CD4-positive, alpha-beta T cell (primary cell): ENCODE data around the gene PIGP. TPM values are rescaled to one million over a fixed set of nuclear protein-coding genes. Genes with fewer than 3 reads are reported as not detected.

Experiments
- ATAC-seq: fragments of 200-7000 bp; cut with Tn5 transposase; one replicate; pipeline ENCODE4 v1.10.0; 2022; ENCODE audit warnings: mild to moderate bottlenecking; ENCODE audit not compliant: poor library complexity
- CTCF ChIA-PET: fragments of 350-600 bp; sonication (Branson Sonifier 250); formaldehyde crosslinking; loops from one replicate; lab custom pipeline; 2021; ENCODE audit warnings: antibody characterized with exemption, inconsistent platforms; lab: Charles Lee
- POLR2A ChIA-PET: fragments of 350-600 bp; sonication (Branson Sonifier 250); formaldehyde crosslinking; loops from one replicate; lab custom pipeline; 2021; ENCODE audit warnings: antibody characterized with exemption, inconsistent platforms; lab: Charles Lee
- DNase-seq, 14 experiments: peaks; one replicate each; pipeline ENCODE4 v3.0.0-alpha.2; 2013 to 2020; ENCODE audit warnings: mixed read lengths in 2 of 14
- H3K27ac ChIP-seq, 2 donors: one replicate each; pipeline versions ENCODE4 v1.5.1 to v1.7.0; 2013; ENCODE audit warnings: low read length in 2 of 2, low read depth in 1 of 2, mild to moderate bottlenecking in 1 of 2
- H3K27me3 ChIP-seq, 2 experiments: 1 replicate in 1 of 2; 2 replicates in 1 of 2; pipeline versions ENCODE4 v1.6.1 to v1.7.0; 2013; ENCODE audit warnings: low read length in 2 of 2, control low read depth in 1 of 2, mild to moderate bottlenecking in 1 of 2, moderate library complexity in 1 of 2; ENCODE audit not compliant: insufficient read depth in 2 of 2, control insufficient read depth in 1 of 2
- H3K36me3 ChIP-seq: one replicate; pipeline ENCODE4 v1.6.1; 2013; ENCODE audit warnings: low read length, control low read depth; ENCODE audit not compliant: insufficient read depth
- H3K4me1 ChIP-seq: one replicate; pipeline ENCODE4 v1.6.1; 2013; ENCODE audit warnings: low read length, control low read depth; ENCODE audit not compliant: insufficient read depth
- H3K4me3 ChIP-seq: one replicate; pipeline ENCODE4 v1.5.1; 2013; ENCODE audit warnings: mild to moderate bottlenecking, low read length, moderate library complexity
- H3K9me3 ChIP-seq, 2 experiments: 1 replicate in 1 of 2; 2 replicates in 1 of 2; pipeline versions ENCODE4 v1.6.1 to v1.7.0; 2013; ENCODE audit warnings: low read length in 2 of 2, mild to moderate bottlenecking in 2 of 2, control low read depth in 1 of 2, moderate library complexity in 1 of 2; ENCODE audit not compliant: control insufficient read depth in 1 of 2, insufficient read depth in 1 of 2
- H3K27ac Mint-ChIP-seq: one replicate; pipeline ENCODE4 v1.8.0; 2020; ENCODE audit warnings: mixed read lengths
- H3K27me3 Mint-ChIP-seq: one replicate; pipeline ENCODE4 v1.8.0; 2021; ENCODE audit warnings: mixed read lengths
- H3K36me3 Mint-ChIP-seq: one replicate; pipeline ENCODE4 v1.8.0; 2021; ENCODE audit warnings: low read depth, mixed read lengths
- H3K4me1 Mint-ChIP-seq: one replicate; pipeline ENCODE4 v1.8.0; 2021; ENCODE audit warnings: low read depth, mixed read lengths
- H3K4me3 Mint-ChIP-seq: one replicate; pipeline ENCODE4 v1.8.0; 2020; ENCODE audit warnings: mild to moderate bottlenecking, mixed read lengths
- H3K9me3 Mint-ChIP-seq: one replicate; pipeline ENCODE4 v1.8.0; 2020; ENCODE audit warnings: mixed read lengths
- CTCF ChIP-seq: fragments of 200-600 bp; IDR thresholded peaks from one replicate; pipeline ENCODE4 v1.8.0; 2022; ENCODE audit warnings: antibody characterized with exemption, mild to moderate bottlenecking
- intact Hi-C, 2 experiments: fragments of 100-400 bp; cut with DNase I in 1 of 2; cut with micrococcal nuclease in 1 of 2; formaldehyde crosslinking; loops; one replicate each; pipeline versions ENCODE4 v1.15.1 to v1.9.0; 2023 to 2025; cut with DNase I, micrococcal nuclease
- total RNA-seq, 174 experiments: library from RNA in 2 of 174; stranded (reverse) in 2 of 174; gene quantifications; one replicate each; pipeline ENCODE4 v1.2.3 and lab custom pipeline; 2021 to 2026

The PIGP gene
- total RNA-seq, 2 experiments from 2014 or later: 11.1 to 14.8 TPM

- ChIA-PET POLR2A (no interaction called here), CTCF (interaction anchor here (1.4 kb wide), 1 partner anchor 78 kb away, joined by 4 read pairs; no protein-coding TSS in a partner anchor)
- Histone ChIP-seq H3K27ac (no peak overlapping the region), H3K36me3 (peaks cover 17% of the 10 kb centered on the region), H3K4me3 (no peak overlapping the region), H3K27me3 (no peaks in the 10 kb centered on the region), H3K4me1 (no peaks in the 10 kb centered on the region), H3K9me3 (no peaks in the 10 kb centered on the region)
- intact Hi-C loops: loop anchor here in 1 of 2 experiments (10.0 kb wide), 1 partner anchor 77 kb away; no protein-coding TSS in a partner anchor
- ATAC-seq (no peak), DNase-seq (no peak)
- H3K4me1 Mint-ChIP-seq: peaks cover 13% of the 10 kb centered on the region
- no peak overlapping the region for H3K27ac Mint-ChIP-seq
- no peaks in the 10 kb centered on the region for H3K27me3 Mint-ChIP-seq
- H3K9me3 Mint-ChIP-seq: no peaks in the 10 kb centered on the region
- TF ChIP-seq CTCF: no peak
- H3K4me3 Mint-ChIP-seq: no peak overlapping the region
- peaks cover 32% of the 10 kb centered on the region for H3K36me3 Mint-ChIP-seq
These were observed 15.4 kb upstream of the PIGP start for GRCh38 chr21:37088186-37088735.

- Mint-ChIP-seq H3K4me3 (no peak overlapping the region), H3K36me3 (peaks cover 28% of the 10 kb centered on the region), H3K27me3 (no peaks in the 10 kb centered on the region), H3K27ac (no peak overlapping the region), H3K9me3 (no peaks in the 10 kb centered on the region), H3K4me1 (peaks cover 23% of the 10 kb centered on the region)
- CTCF ChIA-PET: interaction anchor here (0.7 kb wide), 1 partner anchor 11 kb away, joined by 3 read pairs; no protein-coding TSS in a partner anchor
- H3K27me3 ChIP-seq: no peaks in the 10 kb centered on the region
- intact Hi-C loops: loop anchor here in 1 of 2 experiments (10.0 kb wide), 1 partner anchor 78 kb away; no protein-coding TSS in a partner anchor
- H3K36me3 ChIP-seq: peaks cover 14% of the 10 kb centered on the region
- TF ChIP-seq CTCF: no peak
- peak in 2 of 14 experiments; percentile 22 to 28 for DNase-seq
- peaks cover 3% of the 10 kb centered on the region for H3K4me1 ChIP-seq
- no peaks in the 10 kb centered on the region for H3K9me3 ChIP-seq
- no peak overlapping the region for H3K27ac ChIP-seq
- H3K4me3 ChIP-seq: no peak overlapping the region
- POLR2A ChIA-PET: interaction anchor here (0.6 kb wide), 1 partner anchor 863 kb away, joined by 3 read pairs; no protein-coding TSS in a partner anchor
- ATAC-seq: peak; percentile 55
These were observed 14.3 kb upstream of the PIGP start for GRCh38 chr21:37087188-37087587.

- peaks cover 27% of the 10 kb centered on the region for H3K4me1 Mint-ChIP-seq
- H3K36me3 Mint-ChIP-seq: peaks cover 21% of the 10 kb centered on the region
- TF ChIP-seq CTCF: no peak
- H3K4me3 ChIP-seq: no peak overlapping the region
- H3K9me3 Mint-ChIP-seq: no peaks in the 10 kb centered on the region
- H3K4me1 ChIP-seq: peaks cover 3% of the 10 kb centered on the region
- ChIA-PET CTCF (no interaction called here), POLR2A (no interaction called here)
- no peak overlapping the region for H3K27ac Mint-ChIP-seq
- no peak overlapping the region for H3K4me3 Mint-ChIP-seq
- no peak for DNase-seq
- H3K9me3 ChIP-seq: no peaks in the 10 kb centered on the region
- intact Hi-C loops: loop anchor here in 1 of 2 experiments (10.0 kb wide), 1 partner anchor 79 kb away; no protein-coding TSS in a partner anchor
- ATAC-seq: no peak
- H3K27me3 ChIP-seq: no peaks in the 10 kb centered on the region
- peaks cover 12% of the 10 kb centered on the region for H3K36me3 ChIP-seq
- no peak overlapping the region for H3K27ac ChIP-seq
- no peaks in the 10 kb centered on the region for H3K27me3 Mint-ChIP-seq
These were observed 12.9 kb upstream of the PIGP start for GRCh38 chr21:37085726-37086125.
